Germinal center (tissue), 1 donor: ENCODE data around the gene ADAMTSL3.
"Not testable (repeated sequence)": the region's sequence is repeated elsewhere in the genome, so short reads cannot be mapped to it uniquely, and the experiment has no call there.

Experiments
- DNase-seq: peaks from one replicate; pipeline ENCODE4 v3.0.0; 2012; ENCODE audit warnings: mixed read lengths, low spot score

The ADAMTSL3 gene

DNA sequence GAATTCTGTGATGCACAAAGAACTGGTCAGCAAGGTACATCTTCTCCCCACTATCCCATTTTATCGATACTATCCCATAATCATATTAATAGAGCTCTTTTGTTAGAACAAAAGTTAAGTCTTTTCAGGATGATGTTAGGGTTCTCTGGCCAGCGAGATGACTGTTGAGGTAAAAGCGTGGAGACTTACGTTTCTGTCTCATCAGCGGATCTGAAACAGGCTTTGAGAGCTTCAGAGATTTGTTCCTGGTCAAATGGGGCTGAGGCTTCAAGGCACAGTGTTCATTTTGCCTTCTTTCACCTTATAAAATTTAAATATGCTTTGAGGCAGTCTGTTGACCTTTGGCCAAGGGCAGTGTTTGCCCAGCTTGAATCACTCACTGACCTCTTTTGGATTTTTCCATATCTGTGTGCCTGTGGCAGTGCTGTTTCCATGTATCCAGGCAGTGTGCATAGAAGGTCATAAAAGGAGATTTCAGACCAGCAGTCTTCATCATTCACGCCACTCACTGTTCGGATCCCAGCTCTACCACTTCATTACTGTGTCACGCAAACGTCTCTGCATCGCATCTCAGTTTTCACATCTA lies 3.1 kb downstream of the ADAMTSL3 start:
- no peak for DNase-seq

DNA sequence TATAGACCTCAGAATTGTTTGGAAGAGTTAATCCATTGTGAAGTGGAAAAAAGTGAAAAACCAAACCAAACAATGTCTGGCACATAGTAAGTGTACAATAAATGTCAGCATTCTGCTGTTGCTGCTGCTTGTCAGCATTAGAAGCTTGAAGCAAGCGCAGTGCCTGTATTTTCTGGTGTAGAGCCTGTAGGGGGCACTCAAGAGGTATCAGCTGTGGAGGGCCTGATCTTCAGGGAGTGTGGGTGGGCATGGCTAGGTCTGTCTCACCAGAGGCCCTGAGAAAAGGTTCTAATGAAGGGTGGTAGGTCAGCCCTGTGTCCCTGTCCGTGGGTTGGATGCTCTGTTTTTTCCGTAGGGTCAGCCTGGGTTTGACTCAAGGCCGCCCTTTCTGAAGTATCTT lies 3.6 kb downstream of the ADAMTSL3 start:
- DNase-seq, result no peak

DNA sequence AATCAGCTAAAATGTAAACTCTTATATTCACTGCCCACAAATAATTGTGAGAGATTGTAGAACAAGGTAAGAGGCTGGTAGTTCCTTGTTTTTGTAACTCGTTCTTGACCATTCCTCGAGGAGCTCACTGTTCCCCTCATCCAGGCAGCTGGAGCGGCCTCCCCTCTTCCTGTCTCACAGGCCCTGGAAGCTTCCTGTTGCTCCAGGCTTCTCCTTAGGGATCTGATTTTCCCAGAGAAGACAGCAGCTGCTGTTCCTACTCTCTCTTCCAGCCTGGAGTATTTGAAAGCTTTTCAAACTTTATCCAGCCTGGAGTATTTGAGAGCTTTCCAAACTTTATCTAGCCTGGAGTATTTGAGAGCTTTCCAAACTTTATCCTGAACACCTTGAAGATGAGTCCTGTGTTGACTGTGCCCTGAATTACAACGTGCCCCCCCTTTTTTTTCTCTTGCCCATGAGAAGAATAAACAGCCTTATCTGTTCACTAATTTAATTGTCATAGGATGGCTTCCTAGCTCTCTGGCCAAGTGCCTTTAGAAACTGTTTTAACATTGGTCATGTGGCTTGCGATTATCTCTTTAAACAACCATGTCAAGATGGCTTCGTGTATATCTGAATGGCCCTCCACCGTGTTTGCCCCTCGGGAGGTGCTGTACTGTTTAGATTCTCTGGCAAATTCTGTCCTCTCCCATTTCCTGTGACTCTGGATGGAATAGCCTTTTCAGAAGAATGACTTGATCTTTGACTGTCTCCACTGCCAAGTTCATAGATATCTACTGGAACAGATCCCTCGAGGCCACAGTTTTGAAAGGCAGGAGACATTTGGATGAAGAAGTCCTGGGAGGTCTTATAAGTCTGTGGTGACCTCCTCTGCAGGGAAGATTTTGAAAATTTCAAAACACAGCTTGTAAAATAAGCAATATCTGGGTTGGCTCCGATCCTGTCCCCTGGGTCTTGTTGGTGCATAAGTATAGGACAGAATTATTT lies 4.8 kb downstream of the ADAMTSL3 start:
- DNase-seq, result no peak

DNA sequence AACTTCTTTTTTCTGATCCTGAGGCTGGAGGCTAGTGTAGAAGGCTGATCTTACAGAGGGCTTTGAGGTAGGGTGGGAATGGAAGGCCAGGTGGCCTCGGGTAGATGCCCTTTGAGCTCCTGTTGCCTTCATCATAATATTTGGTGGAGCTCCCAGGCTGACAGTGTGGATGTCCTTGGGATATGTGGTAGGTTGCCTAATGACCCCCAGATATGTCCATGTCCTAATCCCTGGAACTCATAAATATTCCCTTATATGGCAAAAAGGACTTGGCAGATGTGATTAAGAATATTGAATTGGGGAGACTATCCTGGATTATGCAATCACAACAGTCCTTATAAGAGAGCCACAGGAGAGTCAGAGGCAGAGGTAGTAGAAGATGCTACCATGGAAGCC lies 5.5 kb downstream of the ADAMTSL3 start:
- DNase-seq, result no peak

DNA sequence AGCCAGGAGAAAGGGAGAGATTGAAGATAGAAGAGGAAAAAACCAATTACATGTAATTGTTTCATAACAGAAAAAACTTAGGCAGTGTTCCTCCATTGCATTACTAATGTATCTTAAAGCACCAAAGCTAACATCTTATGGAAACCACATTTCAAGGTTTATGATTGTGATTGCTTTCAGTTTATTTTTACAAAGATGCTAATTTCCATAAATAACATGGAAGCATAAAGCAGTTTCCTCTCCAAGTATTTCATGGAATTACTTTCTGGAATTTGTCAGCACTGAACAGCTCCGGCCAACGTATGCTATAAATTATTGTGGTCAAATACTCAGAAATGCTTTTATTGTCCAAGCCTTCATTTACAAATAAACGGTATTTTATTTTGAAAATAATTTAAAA lies 11.6 kb downstream of the ADAMTSL3 start:
- DNase-seq, result no peak

DNA sequence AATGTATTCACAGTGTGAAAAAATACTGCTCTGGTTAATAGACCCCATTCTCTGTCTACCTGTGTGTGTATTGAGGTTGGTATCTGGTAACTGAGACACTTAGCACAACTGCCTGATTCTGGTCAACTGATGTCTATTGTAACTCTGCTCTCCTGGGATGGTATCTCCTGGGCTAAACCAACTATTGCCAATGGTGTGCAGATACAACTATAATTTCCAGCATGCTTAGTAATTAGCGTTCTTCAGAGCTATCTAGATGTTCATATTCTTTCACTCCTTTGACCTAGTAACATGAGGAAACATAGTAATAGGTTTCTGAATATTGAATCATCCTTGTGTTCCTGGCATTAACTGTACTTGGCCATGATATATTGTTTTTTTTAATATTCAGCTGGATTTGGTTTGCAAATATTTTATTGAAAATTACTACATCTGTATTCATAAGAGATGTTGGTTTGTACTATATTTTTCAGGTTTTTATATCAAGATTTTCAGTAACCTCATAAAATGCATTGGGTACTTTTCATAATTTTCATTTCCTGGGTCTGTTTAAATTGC lies 16.8 kb downstream of the ADAMTSL3 start:
- no peak for DNase-seq

DNA sequence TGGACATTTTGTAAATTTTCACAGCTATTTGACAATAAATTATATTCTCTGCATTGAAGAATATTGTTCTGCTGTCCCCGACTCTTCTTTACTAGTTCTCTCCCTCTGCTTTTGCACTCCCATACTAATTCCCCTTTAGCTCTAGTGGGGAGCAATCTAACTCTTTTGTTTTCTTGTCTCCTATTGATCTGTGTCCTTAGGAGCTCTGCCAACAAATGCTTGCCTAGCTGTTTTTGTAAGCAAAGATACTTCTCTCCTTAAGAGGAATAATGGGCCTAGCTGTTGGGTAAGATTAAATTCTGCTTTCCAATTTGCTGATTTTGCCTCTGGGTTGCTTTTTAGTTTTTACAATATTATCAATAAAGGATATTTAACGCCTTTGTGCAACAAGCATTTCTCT lies 17.7 kb downstream of the ADAMTSL3 start:
- DNase-seq, result no peak

DNA sequence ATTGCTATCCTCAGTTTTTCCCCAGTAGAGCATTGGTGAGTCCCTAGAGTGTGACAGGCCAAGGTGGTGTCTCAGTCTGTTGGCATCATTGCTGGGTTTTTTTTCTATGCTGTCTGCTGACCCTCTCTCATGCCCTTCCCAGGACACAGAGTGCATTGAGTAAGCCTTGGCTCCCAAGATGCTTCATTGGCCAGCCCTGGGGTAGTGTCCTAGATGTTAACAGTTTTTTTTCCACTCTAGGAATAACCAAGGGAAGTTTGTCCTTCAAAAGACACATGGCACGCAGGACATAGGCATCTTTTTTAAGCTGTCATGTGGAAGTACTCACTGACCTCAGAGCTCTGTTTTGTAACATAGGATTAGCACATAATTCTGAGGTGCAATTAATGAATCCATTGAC lies 19.5 kb downstream of the ADAMTSL3 start:
- no peak for DNase-seq

DNA sequence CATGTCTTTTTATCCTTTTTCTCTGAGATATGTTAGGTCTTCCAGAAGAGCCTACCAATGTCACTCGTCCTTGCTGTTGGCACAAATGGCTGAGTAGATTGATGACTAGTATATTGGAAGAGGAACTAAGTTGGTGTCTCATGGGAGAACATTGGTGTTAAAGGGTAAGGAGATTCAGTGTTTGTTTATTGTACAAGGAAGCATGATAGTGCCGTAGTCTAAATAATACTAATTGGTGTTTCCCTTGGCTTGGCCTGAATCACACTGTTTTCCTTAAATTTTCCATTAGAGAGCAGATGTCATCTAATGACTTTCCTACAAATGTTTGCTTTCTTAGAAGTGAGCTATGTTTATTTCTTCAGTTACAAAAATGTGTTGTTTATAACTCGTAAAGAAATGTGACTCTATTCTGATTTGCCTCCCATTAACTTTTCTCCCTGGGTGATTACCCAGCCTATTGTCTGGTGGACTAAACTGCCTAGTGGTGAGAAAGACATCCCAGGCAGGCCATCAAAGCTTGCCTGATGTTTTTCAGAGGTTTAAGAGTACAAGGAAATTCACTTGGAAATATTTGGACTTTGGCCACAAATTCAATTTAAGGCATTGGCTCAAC lies 28.7 kb downstream of the ADAMTSL3 start:
- DNase-seq, result no peak

DNA sequence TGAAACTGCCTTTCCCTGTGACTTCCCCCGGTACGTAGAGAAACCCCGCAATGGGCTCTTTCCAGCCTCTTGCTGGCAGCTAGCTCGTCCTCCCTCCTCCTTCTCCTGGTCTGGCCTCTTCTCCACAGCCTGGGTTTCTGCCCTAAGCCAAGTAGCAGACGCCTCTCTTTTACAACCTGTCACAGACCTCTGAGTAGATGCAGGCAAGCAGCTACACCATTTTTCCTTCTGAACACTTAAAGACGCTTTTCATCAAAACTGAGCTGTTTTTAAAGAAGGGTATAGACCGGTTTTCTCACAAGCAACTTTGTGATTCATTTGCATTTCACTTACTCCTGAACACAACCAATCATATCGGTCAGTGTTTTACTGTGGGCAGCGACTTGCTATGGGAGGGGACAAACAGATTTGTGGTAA lies 32.0 kb downstream of the ADAMTSL3 start:
- no peak for DNase-seq

DNA sequence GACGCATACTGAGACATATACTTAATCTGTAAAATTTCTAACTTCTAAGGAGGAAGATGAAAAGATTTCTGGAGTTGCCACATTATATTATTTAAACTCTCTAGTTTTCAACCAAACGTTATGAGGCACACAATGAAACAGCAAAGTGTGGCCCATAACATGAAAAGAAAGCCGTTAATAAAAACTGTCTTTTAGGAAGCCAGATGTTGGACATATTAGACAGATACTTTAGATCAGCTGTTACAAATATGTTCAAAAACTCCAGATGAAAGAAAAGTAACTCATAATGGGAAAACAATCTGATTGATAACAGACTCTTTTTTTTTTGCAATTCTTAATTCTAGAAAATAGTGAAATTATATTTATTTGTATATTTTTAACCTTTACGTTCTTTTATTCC lies 34.3 kb downstream of the ADAMTSL3 start:
- DNase-seq, result no peak

DNA sequence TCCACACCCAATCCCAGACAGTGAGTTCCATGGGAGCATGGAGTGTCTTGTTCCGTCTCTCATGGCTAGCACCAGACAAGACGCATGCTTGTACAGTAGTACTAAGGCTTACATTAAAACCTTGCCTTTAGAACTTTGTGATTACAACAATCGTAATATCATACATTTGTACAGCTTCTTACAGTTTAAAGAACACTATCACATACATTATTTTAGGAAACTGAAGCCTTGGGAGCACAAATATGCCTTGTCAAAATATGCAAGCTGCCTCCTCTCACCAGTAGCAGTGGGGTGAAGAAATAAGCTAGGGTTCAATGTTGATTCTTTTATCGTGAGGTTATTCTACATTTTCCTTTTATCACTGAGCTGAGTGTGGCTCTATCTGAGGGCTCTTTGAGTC lies 36.8 kb downstream of the ADAMTSL3 start:
- no peak for DNase-seq

DNA sequence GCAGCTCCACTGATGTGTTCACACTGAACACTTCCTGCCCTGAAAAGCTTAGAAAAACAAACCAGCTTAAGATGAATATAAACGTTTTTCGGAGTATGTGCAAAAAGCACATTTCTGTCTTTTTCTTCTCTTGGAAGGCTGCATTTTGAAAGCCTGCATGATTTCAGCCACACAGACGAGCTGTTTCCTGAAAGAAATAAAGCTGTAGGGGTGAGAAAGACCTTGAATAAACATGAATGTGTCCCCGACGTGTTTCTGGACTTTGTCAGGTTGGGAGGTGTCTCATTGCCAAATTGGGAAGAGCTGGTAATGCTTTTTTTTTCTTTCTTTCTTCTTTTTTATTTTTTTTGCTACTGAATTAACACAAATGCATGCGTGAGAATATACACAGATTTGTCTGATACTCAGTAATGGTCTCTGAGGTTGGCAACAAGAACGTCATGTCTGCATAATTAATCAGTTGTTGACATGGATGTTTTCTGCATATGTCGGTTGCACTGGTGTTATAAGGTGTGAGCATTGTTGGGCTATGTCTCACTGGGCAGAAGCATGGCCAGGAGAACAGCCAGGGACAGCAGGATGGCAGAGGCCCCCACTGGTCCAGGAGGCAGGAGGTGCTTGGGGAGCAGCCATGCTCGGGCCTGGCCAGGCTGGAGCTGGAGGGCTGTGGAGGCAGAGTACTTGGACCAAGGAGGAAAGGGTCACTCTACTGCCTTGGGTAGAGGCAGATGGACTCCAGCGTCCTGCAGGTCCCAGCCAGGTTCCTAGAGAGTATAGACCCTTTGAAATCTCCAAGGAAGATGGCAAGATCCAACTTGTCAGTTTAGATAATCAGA lies 39.0 kb downstream of the ADAMTSL3 start:
- no peak for DNase-seq

DNA sequence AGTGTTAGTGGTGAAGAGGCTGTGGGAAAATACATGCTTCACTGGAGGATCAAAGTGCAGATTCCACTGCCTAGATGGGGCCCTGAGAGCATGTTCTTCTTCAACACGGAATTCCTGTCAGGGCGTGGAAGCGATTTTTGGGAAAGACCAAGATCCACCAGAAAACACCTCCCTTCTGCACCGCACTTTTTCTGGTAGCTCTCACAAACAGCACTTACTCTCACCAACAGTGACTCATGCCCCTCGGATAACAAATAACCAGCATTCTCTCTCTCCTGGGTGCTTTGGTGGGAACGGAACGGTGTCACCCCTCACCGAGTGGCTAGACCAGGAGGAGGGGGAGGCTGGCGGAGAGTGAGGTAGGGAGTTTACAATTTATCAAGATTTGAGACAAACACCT lies 40.1 kb downstream of the ADAMTSL3 start:
- no peak for DNase-seq

DNA sequence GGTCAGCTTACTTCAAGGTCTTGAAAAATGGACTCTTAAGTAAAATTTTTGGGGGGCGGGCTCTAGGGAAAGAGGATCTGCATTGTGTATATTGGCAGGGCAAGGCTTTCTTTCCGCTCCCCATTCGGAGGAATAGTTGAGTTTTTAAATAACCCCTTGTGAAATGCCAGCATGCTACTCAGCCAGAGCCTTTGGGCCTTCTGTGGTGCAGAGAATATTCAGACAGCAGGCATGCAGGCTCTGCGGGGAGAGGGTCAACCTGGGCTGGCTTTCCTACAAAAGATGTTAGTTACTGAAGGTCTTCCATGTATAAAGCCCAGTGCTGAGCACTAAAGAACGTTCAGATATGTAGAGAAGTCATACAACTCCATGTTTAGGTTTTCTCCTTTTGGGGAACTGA lies 40.6 kb downstream of the ADAMTSL3 start:
- no peak for DNase-seq

DNA sequence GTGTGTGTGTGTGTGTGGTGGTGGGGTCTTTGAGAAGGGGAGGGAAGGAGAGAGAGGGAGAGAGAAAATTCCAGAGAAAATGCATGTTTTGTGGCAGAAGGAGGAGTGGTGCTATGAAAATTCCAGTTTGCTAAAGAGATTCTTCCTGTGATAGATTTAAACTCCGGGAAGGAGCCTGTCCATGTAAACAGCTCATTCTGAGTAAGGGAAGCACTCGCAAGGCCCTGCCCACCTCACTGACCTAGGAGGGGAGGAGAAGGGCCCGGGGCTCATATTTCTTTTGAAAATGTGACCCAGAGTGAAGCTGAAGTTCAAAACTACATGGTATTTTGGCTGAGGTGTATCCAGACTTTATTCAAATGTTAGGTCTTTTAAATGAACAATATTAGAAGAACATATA lies 41.3 kb downstream of the ADAMTSL3 start:
- DNase-seq, result no peak

DNA sequence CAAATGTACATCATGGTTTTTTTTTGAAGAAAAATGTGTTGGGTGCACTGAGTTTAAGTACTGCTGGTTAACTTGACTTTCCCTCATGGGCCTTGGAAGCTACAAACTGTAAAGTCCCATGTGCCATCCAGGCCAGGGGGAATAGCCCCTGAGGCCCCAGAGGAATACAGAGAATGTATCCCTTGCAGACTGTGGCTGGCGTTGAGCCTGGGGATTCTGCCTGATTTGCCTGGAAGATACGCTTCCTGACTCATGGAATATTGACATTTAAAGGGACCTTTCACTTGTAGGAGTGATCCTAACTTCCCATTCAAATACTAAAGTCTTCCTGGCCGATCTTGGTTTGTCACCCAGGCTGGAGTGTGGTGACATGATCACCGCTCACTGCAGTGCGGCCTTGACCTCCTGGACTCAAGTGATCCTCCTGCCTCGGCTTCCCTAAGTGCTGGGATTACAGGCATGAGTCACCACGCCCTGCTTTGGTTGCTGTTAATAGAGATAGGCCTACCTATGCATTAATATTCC lies 42.0 kb downstream of the ADAMTSL3 start:
- no peak for DNase-seq

DNA sequence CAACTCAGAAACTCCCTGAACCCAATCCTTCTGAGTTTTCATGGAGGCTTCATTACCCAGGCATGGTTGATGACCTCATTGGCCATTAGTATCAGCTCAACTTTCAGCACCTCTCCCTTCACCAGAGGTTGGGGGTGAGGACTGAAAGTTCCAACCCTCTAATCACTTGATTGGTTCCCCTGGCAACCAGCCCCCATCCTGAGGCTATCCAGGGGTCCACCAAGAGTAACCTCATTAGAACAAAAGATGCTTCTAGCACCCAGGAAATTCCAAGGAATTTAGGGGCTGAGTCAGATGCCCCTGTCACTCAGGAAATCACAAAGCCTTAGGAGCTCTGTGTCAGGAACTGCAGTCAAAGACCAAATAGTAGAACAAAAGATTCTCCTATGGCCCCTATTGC lies 43.8 kb downstream of the ADAMTSL3 start:
- no peak for DNase-seq

DNA sequence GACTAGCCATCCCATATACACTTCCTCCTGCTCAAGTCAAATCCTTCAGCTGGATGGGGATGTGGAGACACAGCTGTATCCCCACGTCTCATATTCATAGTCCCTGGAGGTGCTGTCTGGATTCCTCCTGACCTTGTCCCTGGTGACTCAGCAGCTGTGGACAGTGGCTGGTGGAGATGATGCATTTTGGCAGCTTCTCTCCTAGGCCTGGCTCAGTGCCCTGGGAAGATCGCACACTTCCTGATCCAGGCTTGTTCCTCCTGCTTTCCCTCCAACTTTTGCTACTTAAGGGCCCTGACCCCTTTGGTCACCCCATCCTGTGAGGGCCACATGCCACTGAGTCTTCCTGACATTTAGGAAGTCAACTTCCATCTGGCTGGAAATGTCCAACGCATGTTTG lies 44.4 kb downstream of the ADAMTSL3 start:
- DNase-seq, result no peak

DNA sequence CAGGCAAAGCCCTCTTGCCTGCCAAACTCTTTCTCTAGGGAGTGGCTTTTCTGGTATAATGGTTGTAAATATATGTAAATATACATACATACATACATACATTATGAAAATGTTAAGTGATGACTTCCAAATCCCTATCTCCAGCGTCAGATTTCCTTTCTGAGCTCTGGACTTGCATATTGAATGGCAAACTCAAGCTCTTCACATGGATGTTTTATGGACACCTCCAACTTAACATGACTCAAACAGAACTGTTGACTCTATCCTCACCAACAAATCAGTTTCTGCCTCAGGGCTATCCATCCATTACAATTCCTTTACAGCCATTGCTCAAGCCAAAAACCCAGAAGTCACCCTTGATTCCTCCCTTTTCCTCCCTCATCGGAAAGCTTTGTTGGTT lies 45.1 kb downstream of the ADAMTSL3 start:
- no peak for DNase-seq

DNA sequence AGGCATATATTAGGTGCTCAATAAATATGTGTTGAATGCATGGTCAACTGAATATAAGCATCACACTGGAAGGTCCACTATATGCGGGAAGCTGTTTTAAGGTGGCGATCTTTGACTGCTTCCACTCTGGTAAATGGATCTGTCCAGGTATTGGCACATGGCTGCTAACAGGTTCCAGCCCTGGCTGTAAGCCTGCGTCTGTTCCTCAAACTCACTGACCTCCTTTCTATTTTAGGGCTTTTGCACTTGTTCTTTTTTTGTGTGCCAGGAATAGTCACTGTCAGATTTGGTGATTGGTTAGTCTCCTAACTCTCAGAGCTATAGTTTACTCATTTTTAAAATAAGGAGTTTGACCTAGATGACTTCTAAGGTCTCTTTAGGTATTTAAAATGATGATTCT lies 46.2 kb downstream of the ADAMTSL3 start:
- no peak for DNase-seq

DNA sequence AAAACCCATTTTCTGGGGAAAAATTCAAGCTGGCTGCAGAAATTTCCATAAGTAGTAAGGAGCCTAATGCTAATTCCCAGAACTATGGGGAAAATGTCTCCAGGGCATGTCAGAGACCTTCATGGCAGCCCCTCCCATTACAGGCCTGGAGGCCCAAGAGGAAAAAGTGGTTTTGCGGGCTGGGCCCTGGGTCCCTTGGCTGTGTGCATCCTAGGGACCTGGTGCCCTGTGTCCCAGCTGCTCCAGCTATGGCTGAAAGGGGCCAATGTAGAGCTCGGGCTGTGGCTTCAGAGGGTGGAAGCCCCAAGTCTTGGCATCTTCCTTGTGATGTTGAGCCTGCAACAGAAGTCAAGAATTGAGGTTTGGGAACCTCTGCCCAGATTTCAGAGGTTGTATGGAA lies 48.4 kb downstream of the ADAMTSL3 start:
- DNase-seq, result not testable (repeated sequence)
